Endodermal cell (in vitro differentiated cells): Measurements from ENCODE around the gene PIAS1. TPM values are rescaled to one million over a fixed set of nuclear protein-coding genes. Genes with fewer than 3 reads are reported as not detected.

ENCODE experiments used
- DNase-seq: peaks from one replicate; pipeline ENCODE4 v3.0.0-alpha.2; 2017
- H3K27ac ChIP-seq: 2 replicates; pipeline ENCODE4 v1.5.1; 2013; ENCODE audit warnings: mild to moderate bottlenecking, low read depth, low read length, moderate library complexity
- H3K27me3 ChIP-seq: 2 replicates; pipeline ENCODE4 v1.6.1; 2013; ENCODE audit warnings: mild to moderate bottlenecking, low read length, moderate library complexity; ENCODE audit not compliant: insufficient read depth, control insufficient read depth, poor library complexity, severe bottlenecking
- H3K36me3 ChIP-seq: 2 replicates; pipeline ENCODE4 v1.7.0; 2013; ENCODE audit warnings: mild to moderate bottlenecking, low read length, moderate library complexity; ENCODE audit not compliant: control insufficient read depth, insufficient read depth
- H3K4me1 ChIP-seq: one replicate; pipeline ENCODE4 v1.7.0; 2013; ENCODE audit warnings: low read length; ENCODE audit not compliant: control insufficient read depth, insufficient read depth
- H3K4me3 ChIP-seq: 2 replicates; pipeline ENCODE4 v1.5.1; 2013; ENCODE audit warnings: mild to moderate bottlenecking, low read length, moderate library complexity
- H3K9ac ChIP-seq: 2 replicates; pipeline ENCODE4 v1.6.1; 2013; ENCODE audit warnings: mild to moderate bottlenecking, low read length, moderate library complexity; ENCODE audit not compliant: poor library complexity, severe bottlenecking; ENCODE audit errors: extremely low read depth
- H3K9me3 ChIP-seq: 2 replicates; pipeline ENCODE4 v1.6.1; 2013; ENCODE audit warnings: mild to moderate bottlenecking, low read length, moderate library complexity; ENCODE audit not compliant: control insufficient read depth
- H3K27ac Mint-ChIP-seq: 2 replicates; pipeline ENCODE4 v1.8.0; 2020; ENCODE audit warnings: mixed read lengths
- H3K27me3 Mint-ChIP-seq: 2 replicates; pipeline ENCODE4 v1.8.0; 2021; ENCODE audit warnings: mild to moderate bottlenecking, mixed read lengths; ENCODE audit not compliant: insufficient read depth
- H3K36me3 Mint-ChIP-seq: 2 replicates; pipeline ENCODE4 v1.8.0; 2020; ENCODE audit warnings: low read depth, mixed read lengths
- H3K4me1 Mint-ChIP-seq: 2 replicates; pipeline ENCODE4 v1.8.0; 2020; ENCODE audit warnings: mixed read lengths
- H3K4me3 Mint-ChIP-seq: 2 replicates; pipeline ENCODE4 v1.8.0; 2020; ENCODE audit warnings: mild to moderate bottlenecking, moderate library complexity, mixed read lengths
- H3K9me3 Mint-ChIP-seq: 2 replicates; pipeline ENCODE4 v1.8.0; 2020; ENCODE audit warnings: mild to moderate bottlenecking, mixed read lengths
- CTCF ChIP-seq: fragments of 200-600 bp; sonication (generic); conservative IDR thresholded peaks from 2 replicates; pipeline ENCODE4 v1.5.0; 2021; ENCODE audit warnings: antibody characterized with exemption, mild to moderate bottlenecking
- WGBS, 2 experiments: methylation state at CpG; one replicate each; pipeline versions ENCODE4 v1.1.5 to v1.1.7; 2013; ENCODE audit warnings: missing lambda C conversion rate in 2 of 2, mixed read lengths in 1 of 2; ENCODE audit not compliant: insufficient coverage in 1 of 2, insufficient read length in 1 of 2; 5-methylcytosine and 5-hydroxymethylcytosine counted together
- total RNA-seq, 2 donors: library from RNA; stranded (reverse); fragmentation: NEBNext Ultra II Directional in 1 of 2; extraction: Animal tissue kit (Norgen Biotek cat#: 25700) in 1 of 2; gene quantifications; 2 replicates in 1 of 2; 3 replicates in 1 of 2; pipeline ENCODE4 v1.2.1, GENCODE V29; 2021

Gene PIAS1
- total RNA-seq, 2 donors from 2014 or later, result 38.0 to 40.1 TPM

- 93 to 100% methylated on average over 4 to 5 of the region's 5 CpGs for WGBS, 2 experiments
- no peaks in the 10 kb centered on the region for H3K9me3 ChIP-seq
- Mint-ChIP-seq H3K9me3 (no peaks in the 10 kb centered on the region), H3K27ac (no peak overlapping the region), H3K27me3 (no peaks in the 10 kb centered on the region), H3K4me1 (peaks cover 32% of the 10 kb centered on the region), H3K36me3 (peaks cover 1% of the 10 kb centered on the region), H3K4me3 (no peak overlapping the region)
- H3K27me3 ChIP-seq, result no peaks in the 10 kb centered on the region
- no peak overlapping the region for H3K4me3 ChIP-seq
- H3K27ac ChIP-seq, result no peak overlapping the region
- no peak for DNase-seq
- H3K9ac ChIP-seq, result no peak overlapping the region
- peaks cover 3% of the 10 kb centered on the region for H3K36me3 ChIP-seq
- peaks cover 13% of the 10 kb centered on the region for H3K4me1 ChIP-seq
- no peak for TF ChIP-seq CTCF
Observed at GRCh38 chr15:68203486-68203885, 149.4 kb downstream of the PIAS1 start.

- H3K36me3 ChIP-seq, result peaks cover 3% of the 10 kb centered on the region
- Mint-ChIP-seq H3K36me3 (peaks cover 1% of the 10 kb centered on the region), H3K4me3 (no peak overlapping the region), H3K27me3 (no peaks in the 10 kb centered on the region), H3K9me3 (no peaks in the 10 kb centered on the region), H3K4me1 (peaks cover 32% of the 10 kb centered on the region), H3K27ac (no peak overlapping the region)
- H3K9me3 ChIP-seq, result no peaks in the 10 kb centered on the region
- no peak overlapping the region for H3K9ac ChIP-seq
- H3K4me3 ChIP-seq, result no peak overlapping the region
- peaks cover 13% of the 10 kb centered on the region for H3K4me1 ChIP-seq
- WGBS, 2 experiments, result 94 to 96% methylated on average over 4 to 5 of the region's 5 CpGs
- DNase-seq, result no peak
- no peak overlapping the region for H3K27ac ChIP-seq
- no peaks in the 10 kb centered on the region for H3K27me3 ChIP-seq
- no peak for TF ChIP-seq CTCF
Observed at GRCh38 chr15:68203956-68204355, 149.8 kb downstream of the PIAS1 start.

- peaks cover 3% of the 10 kb centered on the region for H3K36me3 ChIP-seq
- no peak for DNase-seq
- H3K27me3 ChIP-seq, result no peaks in the 10 kb centered on the region
- Mint-ChIP-seq H3K4me1 (peaks cover 29% of the 10 kb centered on the region), H3K27ac (no peak overlapping the region), H3K36me3 (peaks cover 1% of the 10 kb centered on the region), H3K9me3 (no peaks in the 10 kb centered on the region), H3K4me3 (no peak overlapping the region), H3K27me3 (no peaks in the 10 kb centered on the region)
- H3K27ac ChIP-seq, result no peak overlapping the region
- TF ChIP-seq CTCF, result no peak
- H3K9me3 ChIP-seq, result no peaks in the 10 kb centered on the region
- no peak overlapping the region for H3K4me3 ChIP-seq
- no peak overlapping the region for H3K9ac ChIP-seq
- H3K4me1 ChIP-seq, result peaks cover 13% of the 10 kb centered on the region
- 85 to 97% methylated on average over 5 to 7 of the region's 7 CpGs for WGBS, 2 experiments
Observed at GRCh38 chr15:68204361-68204760, 150.2 kb downstream of the PIAS1 start.
